C4-2B (cell line): ENCODE data around the gene GAB3.

Source experiments
- CTCF ChIP-seq: fragments of 450-650 bp; conservative IDR thresholded peaks from 2 replicates; pipeline ENCODE4 v1.5.1; 2017; ENCODE audit warnings: mild to moderate bottlenecking
- ZFX ChIP-seq: fragments of 450-650 bp; IDR thresholded peaks from 2 replicates; pipeline ENCODE4 v1.6.1; 2017

DNA sequence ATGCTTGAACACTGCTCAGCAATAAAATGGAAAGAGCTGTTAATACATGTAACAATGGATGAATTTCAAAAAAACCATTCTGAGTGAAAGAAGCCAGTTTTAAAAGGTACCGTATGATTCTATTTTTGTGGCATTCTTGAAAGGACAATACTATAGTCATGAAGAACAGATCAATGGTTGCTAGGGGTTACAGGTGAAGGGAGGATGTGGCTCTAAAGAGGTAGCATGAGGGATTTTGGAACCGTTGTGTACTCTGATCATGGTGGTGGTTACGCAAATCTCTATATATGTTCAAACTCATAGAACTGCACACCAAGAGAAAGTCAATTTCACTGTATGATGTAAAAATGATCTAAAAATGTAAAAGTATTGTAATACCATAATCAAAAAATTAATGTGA, 57.5 kb downstream of the GAB3 start:
- TF ChIP-seq CTCF = no peak
- no peak for TF ChIP-seq ZFX
